Stimulated activated naive CD8-positive, alpha-beta T cell treated with anti-CD3 and anti-CD28 coated beads, Interleukin-15, amount 100 ng/mL, for 72 hours (primary cell): Measurements from ENCODE around the gene GRAP2.
"Not testable (repeated sequence)": the region's sequence is repeated elsewhere in the genome, so short reads cannot be mapped to it uniquely, and the experiment has no call there.

ENCODE experiments used
- ATAC-seq: fragments of 150-1000 bp; cut with Tn5 transposase; 2 replicates; pipeline ENCODE4 v1.10.0; 2021; ENCODE audit warnings: mild to moderate bottlenecking, moderate library complexity
- DNase-seq, 2 donors: peaks; one replicate each; pipeline ENCODE4 v3.0.0; 2021 to 2022
- H3K27ac Mint-ChIP-seq, 2 donors: one replicate each; pipeline ENCODE4 v1.8.0; 2022; ENCODE audit warnings: mild to moderate bottlenecking in 2 of 2, mixed read lengths in 2 of 2, moderate library complexity in 2 of 2
- H3K27me3 Mint-ChIP-seq: one replicate; pipeline ENCODE4 v1.8.0; 2022; ENCODE audit warnings: mixed read lengths
- H3K4me1 Mint-ChIP-seq: one replicate; pipeline ENCODE4 v1.8.0; 2022; ENCODE audit warnings: mild to moderate bottlenecking, mixed read lengths
- H3K4me3 Mint-ChIP-seq, 2 donors: one replicate each; pipeline ENCODE4 v1.8.0; 2022; ENCODE audit warnings: mild to moderate bottlenecking in 2 of 2, mixed read lengths in 2 of 2, moderate library complexity in 1 of 2
- H3K9me3 Mint-ChIP-seq, 2 donors: one replicate each; pipeline ENCODE4 v1.8.0; 2022; ENCODE audit warnings: mixed read lengths in 2 of 2

The GRAP2 gene

DNA sequence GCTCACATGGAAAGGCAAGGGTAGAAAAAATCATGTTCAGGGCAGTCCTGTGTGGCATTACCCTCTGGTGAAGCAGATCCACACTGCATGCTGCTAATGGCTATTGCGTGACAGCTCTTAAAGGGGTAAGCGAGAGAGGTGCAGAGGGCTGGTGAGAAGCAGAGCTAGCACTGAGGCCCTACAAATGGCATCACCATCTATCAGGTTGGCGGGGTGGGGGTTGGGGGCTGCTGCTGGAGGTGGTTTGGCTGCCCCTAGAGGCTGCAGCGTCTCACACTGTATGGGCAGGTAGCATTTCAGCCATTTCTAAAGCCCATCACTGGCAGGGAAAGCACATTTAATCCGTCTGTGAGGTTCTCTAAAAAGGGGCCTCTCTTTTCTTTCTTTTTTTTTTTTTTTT is 42.5 kb downstream of the GRAP2 start:
- no peaks in the 10 kb centered on the region for H3K9me3 Mint-ChIP-seq
- H3K27me3 Mint-ChIP-seq: no peaks in the 10 kb centered on the region
- H3K4me1 Mint-ChIP-seq: peaks cover 98% of the 10 kb centered on the region
- peak; percentile 59 to 72 for DNase-seq
- H3K27ac Mint-ChIP-seq: peak overlapping the region; percentile 95 to 99
- H3K4me3 Mint-ChIP-seq: peak overlapping the region; percentile 78 to 80
- ATAC-seq: peak; percentile 79

DNA sequence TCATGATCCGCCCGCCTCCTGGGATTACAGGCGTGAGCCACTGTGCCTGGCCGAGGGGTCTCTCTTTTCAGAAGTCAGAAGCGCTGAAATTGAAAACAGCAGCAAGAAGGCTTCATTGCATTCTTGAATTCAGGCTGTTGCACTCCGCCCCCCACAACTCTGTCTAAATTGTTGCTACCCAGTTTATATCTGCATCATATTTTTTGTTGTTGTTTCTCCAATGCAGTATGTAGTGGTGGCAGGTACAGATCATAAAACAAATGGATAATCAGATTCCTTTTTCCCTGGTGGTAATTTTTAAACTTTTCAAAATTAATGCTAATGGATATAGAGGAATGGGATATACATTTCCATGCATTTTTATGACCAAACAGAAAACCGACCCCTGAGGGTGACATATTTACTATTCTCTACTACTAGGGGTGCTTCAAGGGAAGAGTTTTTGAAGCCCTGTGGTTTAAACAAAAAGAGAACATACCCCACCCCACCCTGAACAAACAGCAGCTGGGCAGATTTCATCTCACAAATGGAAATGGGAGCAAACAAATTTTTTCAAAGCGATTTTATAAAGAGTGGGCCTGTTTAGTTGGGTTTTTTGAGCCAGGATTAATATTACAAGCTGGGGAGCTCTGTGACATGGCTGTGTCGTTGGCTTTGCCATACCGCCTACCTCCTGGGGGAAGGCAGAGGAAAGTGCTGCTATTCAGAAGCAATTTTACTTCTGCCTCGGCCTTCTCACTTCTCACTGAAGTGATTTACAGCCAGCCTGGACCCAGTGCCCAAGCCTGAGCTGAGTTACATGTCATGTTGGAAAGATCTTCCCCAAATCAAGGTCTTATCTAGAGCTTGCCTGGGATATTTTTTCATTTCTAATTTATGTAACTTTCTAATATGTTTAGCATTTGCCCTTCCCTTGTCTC is 43.3 kb downstream of the GRAP2 start:
- H3K4me3 Mint-ChIP-seq: peak overlapping the region; percentile 78 to 80
- peak overlapping the region; percentile 95 to 99 for H3K27ac Mint-ChIP-seq
- no peak for ATAC-seq
- no peak for DNase-seq
- H3K4me1 Mint-ChIP-seq: peaks cover 98% of the 10 kb centered on the region
- no peaks in the 10 kb centered on the region for H3K9me3 Mint-ChIP-seq
- no peaks in the 10 kb centered on the region for H3K27me3 Mint-ChIP-seq

GRCh38 chr22:39946126-39946502 is 45.2 kb downstream of the GRAP2 start:
- peak overlapping the region in 1 of 2 donors; percentile 71 for H3K4me3 Mint-ChIP-seq
- ATAC-seq: no peak
- H3K4me1 Mint-ChIP-seq: peaks cover 100% of the 10 kb centered on the region
- DNase-seq: no peak
- H3K27ac Mint-ChIP-seq: peak overlapping the region in 1 of 2 donors; percentile 20
- H3K9me3 Mint-ChIP-seq: no peaks in the 10 kb centered on the region
- no peaks in the 10 kb centered on the region for H3K27me3 Mint-ChIP-seq

DNA sequence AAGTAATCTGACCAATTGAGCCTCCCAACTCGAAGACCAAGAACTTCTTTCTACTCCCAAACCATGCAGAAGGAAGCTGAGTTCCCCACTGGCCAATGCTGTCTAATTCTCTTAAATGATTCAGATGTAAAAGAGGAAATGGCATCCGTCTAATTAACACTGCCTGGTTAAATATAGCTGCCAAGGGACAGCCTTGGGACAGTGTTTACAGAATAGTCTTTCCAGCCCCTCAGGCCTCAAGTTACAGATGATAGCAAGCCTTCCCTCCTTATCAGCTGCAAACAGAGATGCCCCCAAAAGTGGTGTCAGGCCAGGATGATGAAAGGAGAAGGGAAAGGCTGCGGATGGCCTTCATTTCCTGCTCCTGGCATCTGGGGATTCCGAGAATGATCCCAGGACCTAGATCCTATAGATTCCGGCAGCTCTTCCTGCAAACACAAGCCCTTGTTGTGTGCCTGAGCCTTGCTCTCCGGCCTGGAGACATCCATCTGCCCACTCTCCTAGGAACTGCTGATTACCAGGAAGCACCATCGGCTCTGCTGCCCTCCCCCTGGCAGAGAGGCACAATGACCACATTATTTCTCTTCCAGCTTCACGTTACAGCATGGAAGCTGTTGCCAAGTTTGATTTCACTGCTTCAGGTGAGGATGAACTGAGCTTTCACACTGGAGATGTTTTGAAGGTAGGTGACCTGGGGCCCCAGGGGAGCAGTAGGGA is 45.8 kb downstream of the GRAP2 start:
- Mint-ChIP-seq H3K9me3 (no peaks in the 10 kb centered on the region), H3K27ac (peak overlapping the region; percentile 55 to 81), H3K4me1 (peaks cover 100% of the 10 kb centered on the region), H3K4me3 (peak overlapping the region; percentile 71 to 76), H3K27me3 (no peaks in the 10 kb centered on the region)
- ATAC-seq (no peak), DNase-seq (no peak)

DNA sequence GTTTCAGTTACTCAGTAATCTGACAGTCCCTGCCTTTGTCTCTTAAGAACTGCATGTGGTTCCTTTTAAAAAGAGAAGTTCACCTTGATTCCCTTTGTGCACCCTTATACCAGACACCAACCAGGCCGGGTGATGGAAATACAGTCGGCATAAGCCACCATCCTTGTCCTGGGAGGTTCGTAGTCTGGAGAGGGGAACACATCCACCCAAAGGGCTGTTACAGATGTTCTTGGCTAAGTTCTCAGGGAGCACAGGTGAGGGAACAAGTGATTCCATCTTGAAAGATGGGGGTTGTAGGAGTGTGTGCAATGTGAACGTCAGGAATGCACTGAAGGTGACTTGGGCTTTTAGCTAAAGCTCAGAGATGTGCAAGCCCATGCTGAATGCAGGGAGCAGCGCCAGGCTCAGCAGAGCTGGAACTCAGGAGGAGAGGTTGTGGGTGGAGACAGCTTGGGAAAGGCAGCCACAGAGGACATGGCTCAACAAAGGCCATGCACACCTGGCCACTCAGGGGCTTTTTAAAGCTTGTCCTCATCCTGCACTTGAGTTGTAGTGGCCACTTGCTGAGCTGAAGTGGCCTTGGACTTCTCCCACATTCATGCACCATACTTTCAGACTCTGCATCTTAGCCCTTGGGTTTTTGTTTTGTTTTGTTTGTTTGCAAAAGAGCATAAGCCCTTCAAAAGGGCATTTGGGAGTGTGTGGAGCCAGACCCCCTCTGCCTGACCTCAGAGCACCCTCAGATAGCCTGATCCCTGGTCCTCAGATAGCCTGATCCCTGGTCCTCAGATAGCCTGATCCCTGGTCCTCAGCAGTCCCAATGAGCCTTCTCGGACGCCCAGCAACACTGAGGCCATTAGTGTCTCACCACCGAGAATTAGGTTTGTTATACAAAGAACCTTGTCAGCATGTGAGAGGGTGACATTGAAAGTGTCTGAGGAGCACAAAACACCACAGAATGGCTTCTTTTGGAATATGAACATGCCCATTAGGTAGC is 46.6 kb downstream of the GRAP2 start:
- DNase-seq: no peak
- peak overlapping the region; percentile 71 to 76 for H3K4me3 Mint-ChIP-seq
- H3K9me3 Mint-ChIP-seq: no peaks in the 10 kb centered on the region
- H3K27ac Mint-ChIP-seq: peak overlapping the region; percentile 55 to 81
- H3K4me1 Mint-ChIP-seq: peaks cover 100% of the 10 kb centered on the region
- no peak for ATAC-seq
- H3K27me3 Mint-ChIP-seq: no peaks in the 10 kb centered on the region

DNA sequence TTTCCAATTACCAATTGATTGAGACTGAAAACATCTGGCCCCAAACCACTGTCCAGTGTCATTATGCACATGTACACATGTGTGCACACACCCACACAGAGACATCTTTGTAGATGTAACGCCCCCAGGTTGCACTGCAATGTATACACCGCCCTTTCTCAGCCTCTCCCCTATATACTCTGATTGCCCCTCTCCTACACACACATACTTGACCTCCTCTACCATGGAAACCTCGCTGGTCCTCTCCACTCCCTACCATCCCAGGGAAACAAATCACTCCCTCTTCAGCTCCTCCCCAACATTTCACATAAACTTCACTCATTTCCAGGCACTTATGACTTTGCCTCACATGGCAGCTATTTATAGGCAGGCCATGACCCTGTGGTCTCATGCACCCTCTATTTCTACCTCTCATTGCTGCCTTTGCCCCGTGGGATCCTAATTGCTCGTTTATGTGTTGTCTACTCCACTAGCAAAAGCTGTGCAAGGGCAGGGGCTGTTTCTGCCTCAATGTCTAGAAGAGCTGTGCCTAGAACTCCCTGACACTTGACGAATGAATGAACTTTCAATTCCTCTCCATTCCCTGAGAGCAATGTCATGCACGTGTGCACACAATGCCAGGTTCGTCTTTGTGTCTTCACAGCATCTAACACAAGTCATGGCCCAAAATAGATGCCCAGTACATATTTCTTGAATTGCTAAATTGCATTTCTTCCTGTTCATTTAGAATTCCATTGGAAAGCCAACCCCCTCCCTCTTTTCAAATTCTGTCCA is 49.3 kb downstream of the GRAP2 start:
- DNase-seq (no peak), ATAC-seq (no peak)
- Mint-ChIP-seq H3K9me3 (no peaks in the 10 kb centered on the region), H3K27me3 (no peaks in the 10 kb centered on the region), H3K4me1 (peaks cover 100% of the 10 kb centered on the region), H3K4me3 (peak overlapping the region; percentile 30 to 68), H3K27ac (no peak overlapping the region)

DNA sequence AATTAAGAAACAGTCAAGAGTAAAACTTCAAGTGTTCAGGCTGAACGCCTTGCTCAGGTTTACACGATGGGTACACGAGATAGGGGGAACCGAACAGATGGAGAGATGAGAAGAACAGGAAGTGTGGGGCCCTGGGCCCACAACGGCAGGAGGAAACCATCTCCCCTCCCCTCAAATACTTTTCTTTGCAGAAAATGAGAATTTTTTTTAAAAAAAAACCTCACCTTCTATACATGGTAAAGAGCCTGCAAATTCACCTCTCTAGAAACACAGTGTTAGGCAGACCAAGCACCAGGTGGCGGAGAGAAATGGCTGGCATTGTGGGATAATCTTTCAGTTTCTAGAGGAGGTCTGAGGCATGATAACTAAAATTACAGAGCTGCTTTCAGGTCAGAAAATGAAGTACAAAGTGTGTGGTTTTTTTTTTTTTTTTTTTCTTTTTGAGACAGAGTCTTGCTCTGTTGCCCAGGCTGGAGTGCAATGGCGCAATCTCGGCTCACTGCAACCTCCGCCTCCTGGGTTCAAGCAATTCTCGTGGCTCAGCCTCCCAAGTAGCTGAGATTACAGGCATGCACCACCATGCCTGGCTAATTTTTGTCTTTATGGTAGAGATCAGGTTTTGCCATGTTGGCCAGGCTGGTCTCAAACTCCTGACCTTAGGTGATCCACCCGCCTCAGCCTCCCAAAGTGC is 50.9 kb downstream of the GRAP2 start:
- Mint-ChIP-seq H3K27ac (peak overlapping the region in 1 of 2 donors; percentile 84), H3K4me1 (peaks cover 97% of the 10 kb centered on the region), H3K4me3 (peak overlapping the region; percentile 68 to 70)
- ATAC-seq: peak; percentile 77
- not testable (repeated sequence) for H3K27me3 Mint-ChIP-seq, DNase-seq, H3K9me3 Mint-ChIP-seq

- Mint-ChIP-seq H3K4me3 (peak overlapping the region; percentile 68 to 70), H3K4me1 (peaks cover 97% of the 10 kb centered on the region), H3K27ac (peak overlapping the region in 1 of 2 donors; percentile 6), H3K27me3 (no peaks in the 10 kb centered on the region), H3K9me3 (no peaks in the 10 kb centered on the region)
- no peak for DNase-seq
- no peak for ATAC-seq
These were observed 51.5 kb downstream of the GRAP2 start for GRCh38 chr22:39952347-39952746.

DNA sequence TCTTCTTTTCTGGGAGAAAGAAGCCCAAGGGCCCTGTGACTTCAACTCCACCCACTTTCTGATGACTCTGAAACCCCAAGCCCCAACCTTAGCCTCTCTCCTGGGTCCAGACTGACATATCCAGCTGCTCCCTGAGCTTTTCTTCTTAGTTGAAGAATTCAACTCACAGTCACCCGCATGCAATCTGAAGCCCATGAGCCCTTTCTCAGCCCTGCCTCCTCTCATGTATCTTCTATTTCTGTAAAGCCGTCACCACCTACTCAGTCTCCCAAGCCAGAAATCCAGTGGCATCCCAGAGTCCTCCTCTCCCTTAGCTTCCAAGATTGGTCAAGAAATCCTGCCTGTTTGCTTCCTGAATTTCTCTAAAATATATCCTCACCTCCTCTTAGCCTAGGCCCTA is 52.2 kb downstream of the GRAP2 start:
- DNase-seq (no peak), ATAC-seq (no peak)
- Mint-ChIP-seq H3K27ac (peak overlapping the region; percentile 0 to 43), H3K27me3 (no peaks in the 10 kb centered on the region), H3K4me1 (peaks cover 97% of the 10 kb centered on the region), H3K4me3 (peak overlapping the region; percentile 14 to 30), H3K9me3 (peaks cover 0 to 3% of the 10 kb centered on the region in 2 donors)

- DNase-seq: peak in 1 of 2 donors; percentile 61
- H3K4me1 Mint-ChIP-seq: peaks cover 97% of the 10 kb centered on the region
- H3K27ac Mint-ChIP-seq: peak overlapping the region in 1 of 2 donors; percentile 51
- peak overlapping the region in 1 of 2 donors; percentile 21 for H3K4me3 Mint-ChIP-seq
- no peaks in the 10 kb centered on the region for H3K27me3 Mint-ChIP-seq
- H3K9me3 Mint-ChIP-seq: peaks cover 0 to 8% of the 10 kb centered on the region in 2 donors
- peak; percentile 78 for ATAC-seq
These were observed 53.7 kb downstream of the GRAP2 start for GRCh38 chr22:39954584-39955055.

GRCh38 chr22:39955675-39956074 is 54.8 kb downstream of the GRAP2 start:
- no peak for DNase-seq
- Mint-ChIP-seq H3K27ac (no peak overlapping the region), H3K9me3 (peaks cover 0 to 8% of the 10 kb centered on the region in 2 donors), H3K4me3 (peak overlapping the region in 1 of 2 donors; percentile 13), H3K27me3 (no peaks in the 10 kb centered on the region), H3K4me1 (peaks cover 97% of the 10 kb centered on the region)
- ATAC-seq: no peak

DNA sequence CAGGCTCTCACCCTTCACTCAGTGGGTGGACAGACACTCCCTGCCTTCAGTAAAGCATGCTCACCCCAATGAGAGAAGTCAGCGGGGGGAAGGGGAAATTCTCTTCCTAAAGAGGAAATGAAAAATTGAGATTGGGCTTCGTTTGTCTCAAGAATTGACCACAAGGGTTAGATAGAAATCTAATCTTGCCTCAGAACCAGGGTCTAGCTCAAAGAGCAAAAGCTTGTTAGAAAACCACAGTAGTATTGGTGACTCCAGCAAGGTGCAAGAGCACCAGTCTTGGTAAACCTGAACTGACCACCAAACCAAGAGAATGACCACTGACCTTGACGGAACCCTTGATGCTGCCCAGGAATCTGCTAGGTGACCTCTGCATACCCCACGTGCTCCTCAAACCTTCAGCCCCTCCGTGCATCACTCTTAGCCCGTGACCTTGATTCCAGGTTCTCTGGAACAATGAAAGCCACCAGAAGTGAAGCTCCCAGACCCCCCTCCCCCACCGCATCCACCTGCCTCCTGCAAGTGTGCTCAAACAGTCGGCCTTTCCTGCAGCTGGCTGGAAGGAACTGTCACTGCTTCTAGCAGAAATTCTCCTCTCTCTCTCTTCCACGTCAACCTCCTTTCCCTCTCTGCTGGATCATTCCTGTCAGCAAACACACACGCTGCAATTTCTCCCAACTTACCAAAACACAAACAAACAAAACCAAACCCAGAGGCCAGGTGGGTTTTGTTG is 56.2 kb downstream of the GRAP2 start:
- Mint-ChIP-seq H3K27me3 (no peaks in the 10 kb centered on the region), H3K9me3 (peaks cover 0 to 8% of the 10 kb centered on the region in 2 donors), H3K27ac (peak overlapping the region in 1 of 2 donors; percentile 42), H3K4me3 (peak overlapping the region in 1 of 2 donors; percentile 38), H3K4me1 (peaks cover 97% of the 10 kb centered on the region)
- DNase-seq (no peak), ATAC-seq (no peak)

DNA sequence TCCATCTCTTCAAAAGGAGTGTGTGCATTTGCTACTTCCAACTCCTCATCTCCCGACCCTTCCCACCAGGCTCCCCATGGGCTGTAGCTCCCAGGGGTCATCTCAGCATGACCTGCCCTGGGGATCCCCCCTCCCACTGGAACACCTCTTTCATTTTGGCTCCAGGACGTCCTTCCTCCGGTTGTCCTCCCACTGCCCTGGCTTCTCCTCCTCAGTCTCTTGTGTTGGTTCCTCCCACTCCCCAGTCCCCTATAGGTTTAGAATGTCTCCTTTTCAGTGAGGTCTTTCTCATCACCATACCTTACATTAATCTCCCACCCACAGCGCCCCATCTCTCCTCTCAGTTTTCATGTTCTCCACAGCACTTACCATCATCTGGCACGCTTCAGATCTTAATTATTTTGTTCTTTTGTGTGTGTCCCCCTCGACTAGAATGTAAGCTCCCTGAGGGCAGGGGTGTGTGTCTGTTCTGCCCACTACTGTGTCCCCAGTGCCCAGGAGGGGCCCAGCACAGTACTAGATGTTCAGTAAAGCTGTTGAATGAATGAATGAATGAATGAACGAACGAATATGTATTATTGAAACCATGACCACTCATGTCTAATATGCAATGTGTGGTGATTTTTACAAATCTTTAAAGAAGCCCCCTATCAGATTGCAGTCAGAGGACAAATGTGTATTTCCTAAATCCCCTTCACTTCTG is 57.3 kb downstream of the GRAP2 start:
- H3K4me1 Mint-ChIP-seq: peaks cover 89% of the 10 kb centered on the region
- peak overlapping the region in 1 of 2 donors; percentile 16 for H3K4me3 Mint-ChIP-seq
- H3K9me3 Mint-ChIP-seq: peaks cover 0 to 8% of the 10 kb centered on the region in 2 donors
- H3K27me3 Mint-ChIP-seq: no peaks in the 10 kb centered on the region
- H3K27ac Mint-ChIP-seq: peak overlapping the region in 1 of 2 donors; percentile 86
- ATAC-seq (no peak), DNase-seq (no peak)
